Keratinocyte (primary cell): Measurements from ENCODE around the gene HSPA12B. TPM values are rescaled to one million over a fixed set of nuclear protein-coding genes. Genes with fewer than 3 reads are reported as not detected.

Experiments used
- DNase-seq: peaks from one replicate; pipeline ENCODE4 v3.0.0-alpha.2; 2011; ENCODE audit warnings: low read depth, missing footprints, low spot score
- FAIRE-seq: peaks from 2 replicates; lab custom pipeline; 2011; peaks lifted over from hg19 to GRCh38; lab: Jason Lieb, UNC
- H2AFZ ChIP-seq: 2 replicates; pipeline ENCODE4 v1.6.0; 2012; ENCODE audit warnings: low read length, control low read depth, inconsistent platforms; ENCODE audit not compliant: control insufficient read depth
- H3K27ac ChIP-seq: 2 replicates; pipeline ENCODE4 v1.5.1; 2011; ENCODE audit warnings: low read length; ENCODE audit not compliant: control insufficient read depth, insufficient read depth
- H3K27me3 ChIP-seq: 3 replicates; pipeline ENCODE4 v1.6.0; 2011; ENCODE audit warnings: low read length; ENCODE audit not compliant: control insufficient read depth, insufficient read depth; ENCODE audit errors: extremely low read depth
- H3K36me3 ChIP-seq, 2 experiments: 2 replicates in 1 of 2; 3 replicates in 1 of 2; pipeline ENCODE4 v1.5.1; 2011; ENCODE audit warnings: low read length in 2 of 2, mild to moderate bottlenecking in 1 of 2; ENCODE audit not compliant: control insufficient read depth in 2 of 2, insufficient read depth in 2 of 2; ENCODE audit errors: extremely low read depth in 1 of 2
- H3K4me1 ChIP-seq: 3 replicates; pipeline ENCODE4 v1.5.1; 2011; ENCODE audit warnings: low read length; ENCODE audit not compliant: control insufficient read depth, insufficient read depth; ENCODE audit errors: extremely low read depth
- H3K4me2 ChIP-seq: 3 replicates; pipeline ENCODE4 v1.6.0; 2011; ENCODE audit warnings: low read depth, low read length; ENCODE audit not compliant: control insufficient read depth, insufficient read depth; ENCODE audit errors: extremely low read depth
- H3K4me3 ChIP-seq, 3 experiments: fragments of 200-600 bp in 1 of 3; sonication (generic) in 1 of 3; 2 replicates in 2 of 3; 3 replicates in 1 of 3; pipeline ENCODE4 v1.5.1; 2011 to 2016; ENCODE audit warnings: low read length in 3 of 3, mild to moderate bottlenecking in 3 of 3, control low read depth in 2 of 3, inconsistent platforms in 1 of 3, low read depth in 1 of 3, mixed read lengths in 1 of 3, mixed run types in 1 of 3, moderate library complexity in 1 of 3; ENCODE audit not compliant: control insufficient read depth in 2 of 3, insufficient read depth in 2 of 3; ENCODE audit errors: extremely low read depth in 1 of 3
- H3K79me2 ChIP-seq: 2 replicates; pipeline ENCODE4 v1.6.0; 2012; ENCODE audit warnings: low read length; ENCODE audit not compliant: control insufficient read depth, insufficient read depth
- H3K9ac ChIP-seq: 3 replicates; pipeline ENCODE4 v1.6.0; 2011; ENCODE audit warnings: low read length; ENCODE audit not compliant: control insufficient read depth, insufficient read depth; ENCODE audit errors: extremely low read depth
- H3K9me1 ChIP-seq: 3 replicates; pipeline ENCODE4 v1.6.0; 2011; ENCODE audit warnings: low read length; ENCODE audit not compliant: control insufficient read depth, insufficient read depth; ENCODE audit errors: extremely low read depth
- H3K9me3 ChIP-seq: 2 replicates; pipeline ENCODE4 v1.5.1; 2012; ENCODE audit warnings: low read depth, low read length; ENCODE audit not compliant: control insufficient read depth
- H4K20me1 ChIP-seq: 3 replicates; pipeline ENCODE4 v1.6.0; 2011; ENCODE audit warnings: low read length; ENCODE audit not compliant: control insufficient read depth, insufficient read depth; ENCODE audit errors: extremely low read depth
- EZH2 ChIP-seq: IDR thresholded peaks from one replicate; pipeline ENCODE4 v1.6.1; 2012; ENCODE audit warnings: inconsistent platforms, mild to moderate bottlenecking, low read length, moderate library complexity
- dilution Hi-C: fragments of 300-500 bp; cut with MboI; formaldehyde crosslinking; loops from one replicate; pipeline ENCODE4 v1.7.0; 2020; ENCODE audit warnings: low sequenced_read_pairs; ENCODE audit not compliant: extremely low pct_ligation_motif_present
- polyA plus RNA-seq, 5 experiments: library from polyadenylated mRNA; depleted of rRNA in 3 of 5; stranded (reverse) in 3 of 5; stranded (forward) in 1 of 5; unstranded in 1 of 5; fragments of >200 nt; gene quantifications; 1 replicate in 1 of 5; 2 replicates in 3 of 5; 3 replicates in 1 of 5; pipeline versions ENCODE4 v1.2.1 to v1.2.3, GENCODE V29; 2011 to 2012; ENCODE audit warnings: missing spikeins in 2 of 5, low read depth in 1 of 5, low replicate concordance in 1 of 5
- TF ChIP-seq, protein P1 (sequence below), 3 experiments: IDR thresholded peaks in 1 of 3; conservative IDR thresholded peaks in 1 of 3; optimal IDR thresholded peaks in 1 of 3; 2 replicates in 2 of 3; 3 replicates in 1 of 3; pipeline versions ENCODE3 to v1.5.1; 2011; ENCODE audit warnings: low read length in 3 of 3, mild to moderate bottlenecking in 3 of 3, moderate library complexity in 2 of 3, control low read depth in 1 of 3, inconsistent platforms in 1 of 3; ENCODE audit not compliant: insufficient read depth in 2 of 3; ENCODE audit errors: extremely low read depth in 1 of 3

Gene HSPA12B
- polyA plus RNA-seq, 1 donor (not counting 4 experiments of a cell fraction or from before 2014, with no cell fraction given), result not detected

DNA sequence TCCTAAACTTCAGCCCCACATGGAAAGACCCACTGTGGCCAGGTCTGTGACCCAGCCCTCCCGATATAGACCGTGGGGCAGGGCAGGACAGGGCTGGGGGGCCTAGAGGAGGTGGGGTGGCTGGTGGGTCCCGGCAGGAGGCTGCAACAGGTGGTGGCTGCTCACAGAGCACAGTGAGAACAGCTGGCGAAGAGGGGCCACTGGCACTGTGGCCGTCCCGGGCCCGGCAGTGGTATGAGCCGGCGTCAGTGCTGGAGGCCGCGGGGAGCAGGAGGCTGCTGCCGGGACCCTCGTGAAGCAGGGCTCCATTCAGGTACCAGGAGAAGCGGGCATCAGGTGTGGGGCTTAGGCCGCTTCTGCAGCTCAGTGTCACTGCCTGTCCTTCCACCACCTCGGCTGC is 33.4 kb upstream of the HSPA12B start:
- Histone ChIP-seq H3K4me2 (no peak overlapping the region), H3K4me3 (no peak overlapping the region), H3K9me3 (no peaks in the 10 kb centered on the region), H3K36me3 (no peaks in the 10 kb centered on the region), H4K20me1 (no peaks in the 10 kb centered on the region), H3K9ac (no peak overlapping the region), H3K9me1 (no peaks in the 10 kb centered on the region), H3K27me3 (peaks cover 4% of the 10 kb centered on the region), H3K79me2 (no peaks in the 10 kb centered on the region), H3K4me1 (no peaks in the 10 kb centered on the region), H3K27ac (no peak overlapping the region), H2AFZ (no peak overlapping the region)
- TF ChIP-seq EZH2, result no peak
- dilution Hi-C loops, result no loop called here
- DNase-seq (no peak), FAIRE-seq (no peak)

DNA sequence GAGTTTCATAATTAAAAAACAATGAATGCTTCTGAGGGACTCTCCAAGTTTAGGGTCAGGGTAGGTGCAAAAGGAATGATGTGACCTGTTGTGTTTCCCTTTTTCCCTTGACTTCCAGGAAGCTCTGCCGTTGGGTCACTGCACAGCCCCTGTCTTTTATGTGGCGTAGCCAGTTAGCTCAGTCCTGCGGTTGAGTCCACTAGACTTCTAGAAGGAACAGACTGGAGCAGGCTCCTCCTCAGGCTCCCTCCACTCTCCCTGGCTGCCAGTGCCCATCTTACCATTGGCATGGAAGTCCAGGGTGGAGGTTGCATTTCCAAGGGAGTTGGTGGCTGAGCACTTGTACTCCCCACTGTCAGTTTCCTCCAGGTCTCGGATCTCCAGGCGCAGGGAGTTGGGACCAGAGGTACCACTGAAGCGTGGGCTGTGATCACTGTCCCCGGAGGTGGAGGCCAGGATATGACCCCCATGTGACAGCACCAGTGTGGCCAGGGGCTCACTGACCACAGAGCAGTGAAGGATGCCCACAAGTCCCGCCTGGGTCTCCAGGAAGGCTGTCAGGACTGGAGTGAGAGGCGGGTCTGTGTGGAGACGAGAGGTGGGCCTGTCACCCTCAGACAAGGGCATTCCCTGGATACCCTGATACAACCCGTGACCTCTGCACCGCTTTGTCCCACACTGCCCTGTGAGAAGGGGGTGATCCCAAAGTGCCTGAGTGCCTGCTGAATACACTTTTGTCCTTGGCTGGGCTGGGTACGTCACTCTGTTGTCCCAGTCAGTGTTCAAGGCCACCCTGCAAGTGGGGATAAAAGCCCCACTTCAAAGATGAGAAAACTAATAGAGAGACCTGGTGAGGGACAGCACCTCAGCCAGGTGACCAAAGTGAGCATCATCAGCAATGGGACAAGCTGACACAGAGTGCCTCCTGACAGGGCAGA is 31.2 kb upstream of the HSPA12B start:
- H3K4me3 ChIP-seq, result no peak overlapping the region
- no peaks in the 10 kb centered on the region for H3K36me3 ChIP-seq
- TF ChIP-seq, protein P1, sequence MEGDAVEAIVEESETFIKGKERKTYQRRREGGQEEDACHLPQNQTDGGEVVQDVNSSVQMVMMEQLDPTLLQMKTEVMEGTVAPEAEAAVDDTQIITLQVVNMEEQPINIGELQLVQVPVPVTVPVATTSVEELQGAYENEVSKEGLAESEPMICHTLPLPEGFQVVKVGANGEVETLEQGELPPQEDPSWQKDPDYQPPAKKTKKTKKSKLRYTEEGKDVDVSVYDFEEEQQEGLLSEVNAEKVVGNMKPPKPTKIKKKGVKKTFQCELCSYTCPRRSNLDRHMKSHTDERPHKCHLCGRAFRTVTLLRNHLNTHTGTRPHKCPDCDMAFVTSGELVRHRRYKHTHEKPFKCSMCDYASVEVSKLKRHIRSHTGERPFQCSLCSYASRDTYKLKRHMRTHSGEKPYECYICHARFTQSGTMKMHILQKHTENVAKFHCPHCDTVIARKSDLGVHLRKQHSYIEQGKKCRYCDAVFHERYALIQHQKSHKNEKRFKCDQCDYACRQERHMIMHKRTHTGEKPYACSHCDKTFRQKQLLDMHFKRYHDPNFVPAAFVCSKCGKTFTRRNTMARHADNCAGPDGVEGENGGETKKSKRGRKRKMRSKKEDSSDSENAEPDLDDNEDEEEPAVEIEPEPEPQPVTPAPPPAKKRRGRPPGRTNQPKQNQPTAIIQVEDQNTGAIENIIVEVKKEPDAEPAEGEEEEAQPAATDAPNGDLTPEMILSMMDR (optimal IDR thresholded peaks at IDR 0.05 in 1 of 3, IDR thresholded peaks at IDR 0.05 in 1 of 3, conservative IDR thresholded peaks at IDR 0.05 in 1 of 3; ENCODE audit: extremely low read depth in 1 of 3, insufficient read depth in 2 of 3, low read length in 3 of 3), result no peak
- no peak for TF ChIP-seq EZH2
- no peak overlapping the region for H2AFZ ChIP-seq
- no peak overlapping the region for H3K27ac ChIP-seq
- no peaks in the 10 kb centered on the region for H3K9me3 ChIP-seq
- no peak overlapping the region for H3K9ac ChIP-seq
- H3K79me2 ChIP-seq, result no peaks in the 10 kb centered on the region
- FAIRE-seq (no peak), DNase-seq (no peak)
- no peak overlapping the region for H3K4me2 ChIP-seq
- dilution Hi-C loops, result no loop called here
- H3K4me1 ChIP-seq, result no peaks in the 10 kb centered on the region
- no peaks in the 10 kb centered on the region for H3K9me1 ChIP-seq
- H4K20me1 ChIP-seq, result no peaks in the 10 kb centered on the region
- peaks cover 4% of the 10 kb centered on the region for H3K27me3 ChIP-seq
